GM12873 (cell line): ENCODE data around the gene KCTD13.

ENCODE experiments used
- TF ChIP-seq, protein P1 (sequence below): IDR thresholded peaks from 2 replicates; pipeline ENCODE4 v1.5.1; 2012; ENCODE audit warnings: low read depth, mild to moderate bottlenecking, moderate library complexity, low read length, control low read depth; ENCODE audit not compliant: insufficient read depth; ENCODE audit errors: missing control alignments

The KCTD13 gene

DNA sequence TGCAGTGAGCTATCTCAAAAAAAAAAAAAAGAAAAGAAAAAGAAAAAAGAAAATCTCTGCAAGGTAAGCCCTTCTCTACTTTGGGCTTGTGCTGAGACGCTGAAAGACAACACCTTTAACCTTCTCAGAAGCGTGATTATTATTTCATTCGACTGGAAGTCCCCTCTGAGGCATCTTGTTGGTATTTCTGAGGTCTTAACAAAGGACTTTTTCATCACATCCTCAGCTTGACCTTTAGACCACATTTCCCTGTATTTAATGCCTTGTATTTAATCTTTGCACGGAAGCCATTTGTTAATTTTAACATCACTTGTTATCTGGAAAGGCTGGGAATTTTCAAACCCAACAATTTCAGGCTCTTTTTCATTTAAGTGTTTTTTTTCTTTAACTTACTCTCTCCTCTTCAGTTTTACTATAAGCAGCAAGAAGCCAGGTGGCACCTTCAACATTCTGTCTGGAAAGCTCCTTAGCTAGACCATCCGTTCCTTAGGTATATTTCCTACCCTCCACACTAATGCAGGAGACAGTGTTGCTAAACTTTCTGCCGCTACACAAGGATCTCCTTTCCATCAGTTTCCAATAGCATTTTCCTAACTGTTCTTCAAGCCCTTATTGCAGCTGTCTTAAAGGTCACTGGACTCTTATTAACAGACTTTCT is 10.3 kb downstream of the KCTD13 start:
- TF ChIP-seq, protein P1, sequence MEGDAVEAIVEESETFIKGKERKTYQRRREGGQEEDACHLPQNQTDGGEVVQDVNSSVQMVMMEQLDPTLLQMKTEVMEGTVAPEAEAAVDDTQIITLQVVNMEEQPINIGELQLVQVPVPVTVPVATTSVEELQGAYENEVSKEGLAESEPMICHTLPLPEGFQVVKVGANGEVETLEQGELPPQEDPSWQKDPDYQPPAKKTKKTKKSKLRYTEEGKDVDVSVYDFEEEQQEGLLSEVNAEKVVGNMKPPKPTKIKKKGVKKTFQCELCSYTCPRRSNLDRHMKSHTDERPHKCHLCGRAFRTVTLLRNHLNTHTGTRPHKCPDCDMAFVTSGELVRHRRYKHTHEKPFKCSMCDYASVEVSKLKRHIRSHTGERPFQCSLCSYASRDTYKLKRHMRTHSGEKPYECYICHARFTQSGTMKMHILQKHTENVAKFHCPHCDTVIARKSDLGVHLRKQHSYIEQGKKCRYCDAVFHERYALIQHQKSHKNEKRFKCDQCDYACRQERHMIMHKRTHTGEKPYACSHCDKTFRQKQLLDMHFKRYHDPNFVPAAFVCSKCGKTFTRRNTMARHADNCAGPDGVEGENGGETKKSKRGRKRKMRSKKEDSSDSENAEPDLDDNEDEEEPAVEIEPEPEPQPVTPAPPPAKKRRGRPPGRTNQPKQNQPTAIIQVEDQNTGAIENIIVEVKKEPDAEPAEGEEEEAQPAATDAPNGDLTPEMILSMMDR, result no peak

DNA sequence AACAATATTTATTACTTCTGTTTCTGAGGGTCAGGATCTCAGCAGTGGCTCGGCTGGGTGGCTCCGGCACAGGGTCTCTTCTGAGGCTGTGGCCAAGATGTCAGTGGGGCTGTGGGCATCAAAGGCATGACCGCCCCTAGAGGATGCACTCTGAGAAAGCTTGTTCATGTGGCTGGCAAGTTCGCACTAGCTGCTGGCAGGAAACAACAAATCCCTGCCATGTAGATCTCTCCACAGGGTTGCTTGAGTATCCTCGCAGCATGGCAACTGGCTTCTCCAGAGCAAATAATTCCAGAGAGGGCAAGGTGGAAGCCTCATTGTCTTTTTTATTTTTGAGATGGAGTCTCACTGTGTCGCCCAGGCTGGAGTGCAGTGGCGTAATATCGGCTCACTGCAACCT is 12.5 kb downstream of the KCTD13 start:
- TF ChIP-seq, protein P1, result no peak

DNA sequence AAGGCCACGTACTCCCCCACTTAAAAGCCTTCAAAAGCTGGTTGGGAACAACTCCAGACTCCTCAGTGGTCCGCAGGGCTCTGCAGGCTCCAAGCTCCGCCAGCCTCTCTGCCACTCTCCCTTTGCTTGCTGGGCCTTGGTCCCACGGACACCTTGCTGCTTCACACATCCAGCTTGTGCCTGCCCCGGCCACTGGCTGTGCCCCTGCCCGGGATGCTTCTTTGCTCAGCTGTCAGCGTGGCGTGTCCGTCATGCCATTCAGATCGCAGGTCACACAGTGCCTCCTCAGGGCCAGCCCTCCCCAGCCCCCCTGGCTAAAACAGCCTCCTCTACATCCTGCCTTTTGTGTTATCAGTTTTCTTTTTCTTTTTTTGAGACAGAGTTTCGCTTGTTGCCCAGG is 13.9 kb downstream of the KCTD13 start:
- TF ChIP-seq, protein P1, result no peak

DNA sequence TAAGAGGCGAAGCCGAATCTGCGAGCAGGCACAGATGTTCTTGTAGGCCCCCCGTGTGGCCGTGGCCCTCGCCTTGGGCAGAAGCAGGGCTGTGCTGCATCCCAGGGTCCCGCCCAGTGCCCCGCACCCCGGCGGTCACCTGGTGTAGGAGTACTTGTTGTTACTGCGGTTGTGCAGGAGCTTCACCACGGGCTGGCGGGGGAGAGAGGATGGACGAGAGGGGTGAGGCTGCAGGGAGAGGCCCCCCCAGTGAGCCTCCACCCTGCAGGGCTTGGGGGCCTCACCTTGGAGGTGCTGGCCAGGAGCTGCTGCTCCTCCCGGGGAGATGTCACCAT is 14.4 kb downstream of the KCTD13 start:
- TF ChIP-seq, protein P1, result no peak

DNA sequence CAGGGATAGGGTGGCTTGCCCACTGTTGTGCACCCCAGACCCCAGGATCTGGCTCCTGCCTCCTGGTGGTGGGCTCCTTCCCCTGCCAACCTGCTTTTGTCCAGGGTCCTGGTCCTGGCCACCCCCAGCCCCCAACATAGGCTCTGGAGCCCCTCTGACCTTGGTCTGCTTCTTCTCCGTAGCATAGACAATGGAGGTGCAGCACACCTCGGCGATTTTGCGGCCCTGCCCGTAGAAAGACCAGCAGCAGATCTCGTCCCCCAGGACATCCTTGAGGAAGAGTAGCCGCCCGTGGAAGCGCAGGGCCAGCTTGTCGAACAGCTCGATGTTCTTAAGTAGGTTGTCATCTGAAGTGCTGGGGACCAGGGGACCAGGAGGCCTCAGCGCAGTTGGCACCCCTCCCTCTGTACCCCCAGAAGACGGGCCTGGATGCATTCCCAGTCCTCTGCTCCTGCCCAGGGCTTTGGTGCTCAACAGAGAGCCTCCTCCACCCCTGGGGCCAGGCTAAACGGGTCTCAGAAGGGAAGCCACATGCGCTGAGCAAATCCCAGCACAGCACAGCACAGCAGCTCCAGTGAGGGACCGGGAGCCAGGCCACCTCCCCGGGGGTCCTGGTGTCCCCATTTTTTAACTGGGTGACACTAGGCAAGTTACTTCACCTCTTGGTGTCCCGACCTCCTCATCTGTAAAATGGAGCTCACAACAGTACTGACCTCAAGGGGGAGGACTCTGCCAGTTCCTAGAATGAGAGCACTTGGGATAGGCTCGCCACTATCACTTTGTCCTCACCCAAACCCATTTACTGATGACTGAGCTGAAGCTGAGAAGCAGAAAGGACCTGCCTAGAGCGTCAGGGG is 15.0 kb downstream of the KCTD13 start:
- TF ChIP-seq, protein P1, result no peak

DNA sequence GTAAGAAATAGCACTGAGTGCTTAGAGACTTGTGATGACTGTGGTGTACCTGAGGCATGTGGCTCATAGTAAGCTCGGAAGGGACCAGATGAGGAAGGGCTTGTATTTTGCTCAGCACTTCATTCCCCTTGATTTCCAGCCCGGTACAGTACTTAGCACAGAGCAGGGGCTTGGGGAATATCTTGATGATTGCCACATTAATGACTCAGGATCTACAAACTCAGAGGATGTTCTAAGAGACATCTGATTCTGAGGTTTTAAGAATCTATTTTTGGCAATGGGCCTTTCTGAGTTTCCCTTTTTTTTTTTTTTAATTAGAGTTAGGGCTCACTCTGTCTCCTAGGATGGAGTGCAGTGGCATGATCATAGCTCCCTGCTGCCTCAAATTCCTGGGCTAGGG is 16.6 kb downstream of the KCTD13 start:
- TF ChIP-seq, protein P1, result no peak

DNA sequence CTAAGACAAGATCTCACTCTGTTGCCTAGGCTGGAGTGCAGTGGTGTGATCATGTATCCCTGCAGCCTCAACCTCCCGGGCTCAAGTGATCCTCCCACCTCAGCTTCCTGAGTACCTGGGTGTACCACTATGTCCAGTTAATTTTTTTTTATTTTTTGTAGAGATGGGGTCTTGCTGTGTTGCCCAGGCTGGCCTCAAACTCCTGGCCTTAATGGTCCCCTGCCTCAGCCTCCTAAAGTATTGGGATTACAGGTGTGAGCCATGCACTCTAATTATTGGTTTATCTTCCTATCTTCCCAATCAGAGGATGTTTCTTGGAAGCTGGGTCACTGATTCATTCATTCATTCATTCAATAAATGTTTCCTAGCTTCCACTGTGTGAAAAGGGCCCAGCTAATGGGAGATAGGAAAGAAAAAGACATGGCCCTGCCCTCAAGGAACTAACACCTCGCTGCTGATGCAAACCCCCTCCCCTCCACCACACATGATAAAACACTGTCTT is 17.3 kb downstream of the KCTD13 start:
- TF ChIP-seq, protein P1, result no peak
